GM23338 (cell line): ENCODE data around the gene PPA1. TPM values are rescaled to one million over a fixed set of nuclear protein-coding genes. Genes with fewer than 3 reads are reported as not detected.
"Not testable (repeated sequence)": the region's sequence is repeated elsewhere in the genome, so short reads cannot be mapped to it uniquely, and the experiment has no call there.

Source experiments
- ATAC-seq: fragments of 200-7000 bp; cut with Tn5 transposase; 3 replicates; pipeline ENCODE4 v1.9.1; 2020
- DNase-seq: peaks from one replicate; pipeline ENCODE4 v3.0.0-alpha.2; 2015; ENCODE audit warnings: low spot score
- H2AFZ ChIP-seq: fragments of 200-600 bp; sonication (generic); 2 replicates; pipeline ENCODE4 v1.8.0; 2016; ENCODE audit warnings: antibody characterized with exemption, mild to moderate bottlenecking, moderate library complexity
- H3F3A ChIP-seq: fragments of 200-600 bp; sonication (generic); replicated peaks from 2 replicates; pipeline ENCODE4 v1.8.0; 2017; ENCODE audit warnings: antibody characterized with exemption, mixed run types, low read depth
- H3K27ac ChIP-seq: fragments of 200-600 bp; sonication (generic); 2 replicates; pipeline ENCODE4 v1.6.1; 2016; ENCODE audit warnings: low read depth
- H3K27me3 ChIP-seq: fragments of 200-600 bp; sonication (generic); 2 replicates; pipeline ENCODE4 v1.8.0; 2016; ENCODE audit warnings: mild to moderate bottlenecking, mixed run types, moderate library complexity; ENCODE audit not compliant: insufficient read depth
- H3K36me3 ChIP-seq: fragments of 200-600 bp; sonication (generic); 2 replicates; pipeline ENCODE4 v1.8.0; 2016; ENCODE audit warnings: mild to moderate bottlenecking; ENCODE audit not compliant: insufficient read depth
- H3K4me1 ChIP-seq: fragments of 200-600 bp; sonication (generic); 2 replicates; pipeline ENCODE4 v1.8.0; 2016; ENCODE audit warnings: mild to moderate bottlenecking, moderate library complexity; ENCODE audit not compliant: insufficient read depth
- H3K4me2 ChIP-seq: fragments of 200-600 bp; sonication (generic); 2 replicates; pipeline ENCODE4 v1.7.1; 2017; ENCODE audit warnings: mixed run types
- H3K4me3 ChIP-seq: fragments of 200-600 bp; sonication (generic); 2 replicates; pipeline ENCODE4 v1.6.1; 2016; ENCODE audit warnings: mixed run types
- H3K79me2 ChIP-seq: fragments of 200-600 bp; sonication (generic); replicated peaks from 2 replicates; pipeline ENCODE4 v1.8.0; 2017; ENCODE audit warnings: mild to moderate bottlenecking; ENCODE audit not compliant: insufficient read depth
- H3K9me2 ChIP-seq: fragments of 200-600 bp; sonication (generic); 2 replicates; pipeline ENCODE4 v1.8.0; 2017; ENCODE audit not compliant: insufficient read depth
- H4K20me1 ChIP-seq: fragments of 200-600 bp; sonication (generic); replicated peaks from 2 replicates; pipeline ENCODE4 v1.8.0; 2017; ENCODE audit warnings: mild to moderate bottlenecking; ENCODE audit not compliant: insufficient read depth
- H3K27ac Mint-ChIP-seq: 2 replicates; pipeline ENCODE4 v1.8.0; 2020; ENCODE audit warnings: inconsistent platforms, mild to moderate bottlenecking, moderate library complexity, mixed read lengths
- H3K27me3 Mint-ChIP-seq: 3 replicates; pipeline ENCODE4 v1.8.0; 2022; ENCODE audit warnings: low read depth, mild to moderate bottlenecking, moderate library complexity, mixed read lengths, inconsistent platforms; ENCODE audit not compliant: insufficient read depth, poor library complexity
- H3K36me3 Mint-ChIP-seq: 3 replicates; pipeline ENCODE4 v1.8.0; 2021; ENCODE audit warnings: low read depth, mild to moderate bottlenecking, inconsistent platforms, moderate library complexity, mixed read lengths
- H3K4me1 Mint-ChIP-seq: 3 replicates; pipeline ENCODE4 v1.8.0; 2020; ENCODE audit warnings: mild to moderate bottlenecking, inconsistent platforms, mixed read lengths
- H3K4me3 Mint-ChIP-seq: 3 replicates; pipeline ENCODE4 v1.8.0; 2021; ENCODE audit warnings: moderate library complexity, mild to moderate bottlenecking, inconsistent platforms, mixed read lengths
- H3K9me3 Mint-ChIP-seq: 3 replicates; pipeline ENCODE4 v1.8.0; 2020; ENCODE audit warnings: moderate library complexity, mild to moderate bottlenecking, inconsistent platforms, mixed read lengths
- JUNB ChIP-seq: IDR thresholded peaks from one replicate; pipeline ENCODE4 v1.6.1; 2016; ENCODE audit warnings: antibody characterized with exemption; ENCODE audit not compliant: unreplicated experiment
- POLR2AphosphoS5 ChIP-seq: IDR thresholded peaks from 2 replicates; pipeline ENCODE4 v1.6.1; 2016; ENCODE audit warnings: antibody characterized with exemption, low read depth
- STAT1 ChIP-seq: IDR thresholded peaks from one replicate; pipeline ENCODE4 v1.6.1; 2016; ENCODE audit warnings: antibody characterized with exemption; ENCODE audit not compliant: unreplicated experiment
- polyA plus RNA-seq: library from polyadenylated mRNA; unstranded; fragments of >200 nt; fragmentation: Nextera tagmentation; extraction: Ambion mirVana; gene quantifications from 2 replicates; pipeline ENCODE4 v1.2.1, GENCODE V29; 2016
- total RNA-seq: library from RNA; depleted of rRNA; stranded (reverse); fragments of >200 nt; shearing (Covaris generic); gene quantifications from 2 replicates; pipeline ENCODE4 v1.2.3, GENCODE V29; 2014
- TF ChIP-seq, protein P1 (sequence below): fragments of 250-450 bp; sonication (Bioruptor Pico); IDR thresholded peaks from 2 replicates; pipeline ENCODE4 v1.5.0; 2020; ENCODE audit warnings: mild to moderate bottlenecking, moderate library complexity
- TF ChIP-seq, protein P2 (sequence below), 2 experiments: fragments of 200-600 bp in 1 of 2; sonication (generic) in 1 of 2; conservative IDR thresholded peaks; 2 replicates each; pipeline versions ENCODE4 v1.5.1 to v1.6.1; 2016 to 2017; ENCODE audit warnings: antibody characterized with exemption in 2 of 2, low read depth in 2 of 2, mild to moderate bottlenecking in 2 of 2, moderate library complexity in 1 of 2

The PPA1 gene
- total and polyA plus RNA-seq, 2 experiments from 2014 or later = 135 to 228 TPM

GRCh38 chr10:70258216-70258615 lies 25.0 kb upstream of the PPA1 start (continued):
- TF ChIP-seq, protein P1, sequence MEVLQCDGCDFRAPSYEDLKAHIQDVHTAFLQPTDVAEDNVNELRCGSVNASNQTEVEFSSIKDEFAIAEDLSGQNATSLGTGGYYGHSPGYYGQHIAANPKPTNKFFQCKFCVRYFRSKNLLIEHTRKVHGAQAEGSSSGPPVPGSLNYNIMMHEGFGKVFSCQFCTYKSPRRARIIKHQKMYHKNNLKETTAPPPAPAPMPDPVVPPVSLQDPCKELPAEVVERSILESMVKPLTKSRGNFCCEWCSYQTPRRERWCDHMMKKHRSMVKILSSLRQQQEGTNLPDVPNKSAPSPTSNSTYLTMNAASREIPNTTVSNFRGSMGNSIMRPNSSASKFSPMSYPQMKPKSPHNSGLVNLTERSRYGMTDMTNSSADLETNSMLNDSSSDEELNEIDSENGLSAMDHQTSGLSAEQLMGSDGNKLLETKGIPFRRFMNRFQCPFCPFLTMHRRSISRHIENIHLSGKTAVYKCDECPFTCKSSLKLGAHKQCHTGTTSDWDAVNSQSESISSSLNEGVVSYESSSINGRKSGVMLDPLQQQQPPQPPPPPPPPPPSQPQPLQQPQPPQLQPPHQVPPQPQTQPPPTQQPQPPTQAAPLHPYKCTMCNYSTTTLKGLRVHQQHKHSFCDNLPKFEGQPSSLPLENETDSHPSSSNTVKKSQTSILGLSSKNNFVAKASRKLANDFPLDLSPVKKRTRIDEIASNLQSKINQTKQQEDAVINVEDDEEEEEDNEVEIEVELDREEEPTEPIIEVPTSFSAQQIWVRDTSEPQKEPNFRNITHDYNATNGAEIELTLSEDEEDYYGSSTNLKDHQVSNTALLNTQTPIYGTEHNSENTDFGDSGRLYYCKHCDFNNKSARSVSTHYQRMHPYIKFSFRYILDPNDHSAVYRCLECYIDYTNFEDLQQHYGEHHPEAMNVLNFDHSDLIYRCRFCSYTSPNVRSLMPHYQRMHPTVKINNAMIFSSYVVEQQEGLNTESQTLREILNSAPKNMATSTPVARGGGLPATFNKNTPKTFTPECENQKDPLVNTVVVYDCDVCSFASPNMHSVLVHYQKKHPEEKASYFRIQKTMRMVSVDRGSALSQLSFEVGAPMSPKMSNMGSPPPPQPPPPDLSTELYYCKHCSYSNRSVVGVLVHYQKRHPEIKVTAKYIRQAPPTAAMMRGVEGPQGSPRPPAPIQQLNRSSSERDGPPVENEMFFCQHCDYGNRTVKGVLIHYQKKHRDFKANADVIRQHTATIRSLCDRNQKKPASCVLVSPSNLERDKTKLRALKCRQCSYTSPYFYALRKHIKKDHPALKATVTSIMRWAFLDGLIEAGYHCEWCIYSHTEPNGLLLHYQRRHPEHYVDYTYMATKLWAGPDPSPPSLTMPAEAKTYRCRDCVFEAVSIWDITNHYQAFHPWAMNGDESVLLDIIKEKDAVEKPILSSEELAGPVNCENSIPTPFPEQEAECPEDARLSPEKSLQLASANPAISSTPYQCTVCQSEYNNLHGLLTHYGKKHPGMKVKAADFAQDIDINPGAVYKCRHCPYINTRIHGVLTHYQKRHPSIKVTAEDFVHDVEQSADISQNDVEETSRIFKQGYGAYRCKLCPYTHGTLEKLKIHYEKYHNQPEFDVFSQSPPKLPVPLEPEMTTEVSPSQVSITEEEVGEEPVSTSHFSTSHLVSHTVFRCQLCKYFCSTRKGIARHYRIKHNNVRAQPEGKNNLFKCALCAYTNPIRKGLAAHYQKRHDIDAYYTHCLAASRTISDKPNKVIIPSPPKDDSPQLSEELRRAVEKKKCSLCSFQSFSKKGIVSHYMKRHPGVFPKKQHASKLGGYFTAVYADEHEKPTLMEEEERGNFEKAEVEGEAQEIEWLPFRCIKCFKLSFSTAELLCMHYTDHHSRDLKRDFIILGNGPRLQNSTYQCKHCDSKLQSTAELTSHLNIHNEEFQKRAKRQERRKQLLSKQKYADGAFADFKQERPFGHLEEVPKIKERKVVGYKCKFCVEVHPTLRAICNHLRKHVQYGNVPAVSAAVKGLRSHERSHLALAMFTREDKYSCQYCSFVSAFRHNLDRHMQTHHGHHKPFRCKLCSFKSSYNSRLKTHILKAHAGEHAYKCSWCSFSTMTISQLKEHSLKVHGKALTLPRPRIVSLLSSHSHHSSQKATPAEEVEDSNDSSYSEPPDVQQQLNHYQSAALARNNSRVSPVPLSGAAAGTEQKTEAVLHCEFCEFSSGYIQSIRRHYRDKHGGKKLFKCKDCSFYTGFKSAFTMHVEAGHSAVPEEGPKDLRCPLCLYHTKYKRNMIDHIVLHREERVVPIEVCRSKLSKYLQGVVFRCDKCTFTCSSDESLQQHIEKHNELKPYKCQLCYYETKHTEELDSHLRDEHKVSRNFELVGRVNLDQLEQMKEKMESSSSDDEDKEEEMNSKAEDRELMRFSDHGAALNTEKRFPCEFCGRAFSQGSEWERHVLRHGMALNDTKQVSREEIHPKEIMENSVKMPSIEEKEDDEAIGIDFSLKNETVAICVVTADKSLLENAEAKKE (CRISPR knock-in tag) = no peak
- TF ChIP-seq, protein P2, sequence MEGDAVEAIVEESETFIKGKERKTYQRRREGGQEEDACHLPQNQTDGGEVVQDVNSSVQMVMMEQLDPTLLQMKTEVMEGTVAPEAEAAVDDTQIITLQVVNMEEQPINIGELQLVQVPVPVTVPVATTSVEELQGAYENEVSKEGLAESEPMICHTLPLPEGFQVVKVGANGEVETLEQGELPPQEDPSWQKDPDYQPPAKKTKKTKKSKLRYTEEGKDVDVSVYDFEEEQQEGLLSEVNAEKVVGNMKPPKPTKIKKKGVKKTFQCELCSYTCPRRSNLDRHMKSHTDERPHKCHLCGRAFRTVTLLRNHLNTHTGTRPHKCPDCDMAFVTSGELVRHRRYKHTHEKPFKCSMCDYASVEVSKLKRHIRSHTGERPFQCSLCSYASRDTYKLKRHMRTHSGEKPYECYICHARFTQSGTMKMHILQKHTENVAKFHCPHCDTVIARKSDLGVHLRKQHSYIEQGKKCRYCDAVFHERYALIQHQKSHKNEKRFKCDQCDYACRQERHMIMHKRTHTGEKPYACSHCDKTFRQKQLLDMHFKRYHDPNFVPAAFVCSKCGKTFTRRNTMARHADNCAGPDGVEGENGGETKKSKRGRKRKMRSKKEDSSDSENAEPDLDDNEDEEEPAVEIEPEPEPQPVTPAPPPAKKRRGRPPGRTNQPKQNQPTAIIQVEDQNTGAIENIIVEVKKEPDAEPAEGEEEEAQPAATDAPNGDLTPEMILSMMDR (conservative IDR thresholded peaks at IDR 0.05; ENCODE audit: low read depth in 2 of 2) = no peak
- TF ChIP-seq POLR2AphosphoS5 = no peak
- TF ChIP-seq JUNB = no peak
- TF ChIP-seq STAT1 = no peak

DNA sequence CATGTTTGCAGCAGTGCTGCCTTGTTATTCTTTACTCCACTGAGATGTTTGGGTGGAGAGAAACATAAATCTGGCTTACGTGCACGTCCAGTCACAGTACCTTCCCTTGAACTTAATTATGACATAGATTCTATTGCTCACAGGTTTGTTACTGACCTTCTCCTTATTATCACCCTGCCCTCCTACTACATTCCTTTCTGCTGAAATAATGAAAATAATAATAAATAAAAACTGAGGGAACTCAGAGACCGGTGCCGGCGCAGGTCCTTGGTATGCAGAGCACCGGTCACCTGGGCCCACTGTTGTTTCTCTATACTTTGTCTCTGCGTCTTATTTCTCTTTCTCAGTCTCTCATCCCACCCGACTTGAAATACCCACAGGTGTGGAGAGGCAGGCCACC lies 24.6 kb upstream of the PPA1 start:
- H3K4me1 ChIP-seq, H3K27ac ChIP-seq, H3K27ac Mint-ChIP-seq, H2AFZ ChIP-seq, H3K36me3 ChIP-seq, H3K4me2 ChIP-seq, DNase-seq, ATAC-seq, H3K4me3 ChIP-seq, H4K20me1 ChIP-seq, H3K36me3 Mint-ChIP-seq, H3K27me3 ChIP-seq, H3K4me3 Mint-ChIP-seq, H3K9me3 Mint-ChIP-seq, H3F3A ChIP-seq, H3K27me3 Mint-ChIP-seq, H3K9me2 ChIP-seq, H3K79me2 ChIP-seq: not testable (repeated sequence)
- peaks cover 12% of the 10 kb centered on the region for H3K4me1 Mint-ChIP-seq
